COR-L47 (cell line): ENCODE results near the gene DTNBP1.

Source experiments
- DNase-seq: peaks from one replicate; lab custom pipeline; 2025; lab: John Stamatoyannopoulos, UW

Gene DTNBP1

DNA sequence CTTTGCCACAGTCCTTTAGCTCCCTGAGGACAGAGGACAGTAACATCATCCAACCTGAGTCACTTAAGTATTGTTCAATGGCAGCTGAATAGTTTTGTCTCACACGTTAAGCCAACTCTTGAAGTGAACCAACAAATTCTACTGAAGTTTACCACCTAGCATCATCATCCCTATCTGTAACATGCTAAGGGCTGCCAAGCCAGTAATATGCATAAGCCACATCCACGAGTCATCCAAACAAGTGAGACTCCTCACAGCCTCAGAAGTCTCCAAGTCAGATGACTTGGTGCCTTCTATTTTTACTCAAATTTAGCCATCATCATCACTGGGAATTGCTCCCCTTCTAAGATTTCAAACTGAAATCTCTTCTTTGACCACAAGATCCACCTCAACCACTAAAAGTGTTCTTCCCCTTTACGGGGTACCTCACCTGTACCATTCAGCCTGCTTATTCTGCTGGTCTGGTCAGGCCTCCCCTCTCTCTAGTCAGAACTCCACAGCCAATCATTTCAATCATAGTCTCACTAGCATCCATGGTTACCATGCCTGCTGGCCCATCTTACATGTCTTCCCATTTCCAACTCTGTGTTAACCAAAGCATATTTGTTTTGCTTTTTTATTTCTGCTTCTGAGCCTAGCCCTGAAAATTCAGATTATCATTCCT is 73.7 kb downstream of the DTNBP1 start:
- no peak for DNase-seq

DNA sequence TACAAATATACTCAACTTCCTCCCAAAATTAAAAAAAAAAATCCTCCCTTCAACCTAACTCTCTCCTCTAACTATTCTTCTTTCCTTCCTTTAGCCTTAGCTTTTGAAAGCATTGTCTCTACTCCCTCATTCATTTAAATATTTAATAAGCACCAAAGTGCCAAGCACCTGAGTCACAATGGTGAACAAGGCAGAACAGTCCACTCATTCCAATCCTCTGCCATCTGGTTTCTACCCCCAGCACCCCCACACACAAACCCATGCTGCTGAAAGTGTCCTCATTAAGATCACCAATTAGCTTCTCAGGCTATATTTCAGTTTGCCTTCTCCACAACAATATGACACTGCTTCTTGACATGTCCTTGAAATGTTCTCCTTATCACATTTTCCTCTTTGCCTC is 76.3 kb downstream of the DTNBP1 start:
- DNase-seq: no peak

DNA sequence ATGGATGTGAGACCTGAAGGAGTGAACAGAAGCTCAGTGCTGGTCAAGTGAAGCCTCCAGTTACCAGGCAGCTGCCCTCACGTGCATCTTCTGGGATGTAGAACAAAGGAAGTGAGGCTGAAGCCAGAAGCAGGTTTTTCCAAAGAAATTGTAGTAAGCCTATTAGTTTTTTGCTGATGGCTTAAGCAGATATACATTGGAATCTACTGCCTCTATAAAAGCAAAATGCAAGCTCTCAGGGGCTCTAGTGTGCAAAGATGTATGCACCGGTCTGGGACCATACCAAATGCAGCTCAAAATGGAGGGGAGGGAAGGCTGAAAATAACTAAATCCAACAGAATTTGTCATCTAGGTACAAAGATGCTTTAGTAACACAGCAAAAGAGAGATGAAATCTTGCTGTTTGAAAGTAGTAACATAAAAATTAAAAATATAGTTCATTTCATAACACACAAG is 77.0 kb downstream of the DTNBP1 start:
- DNase-seq: no peak

DNA sequence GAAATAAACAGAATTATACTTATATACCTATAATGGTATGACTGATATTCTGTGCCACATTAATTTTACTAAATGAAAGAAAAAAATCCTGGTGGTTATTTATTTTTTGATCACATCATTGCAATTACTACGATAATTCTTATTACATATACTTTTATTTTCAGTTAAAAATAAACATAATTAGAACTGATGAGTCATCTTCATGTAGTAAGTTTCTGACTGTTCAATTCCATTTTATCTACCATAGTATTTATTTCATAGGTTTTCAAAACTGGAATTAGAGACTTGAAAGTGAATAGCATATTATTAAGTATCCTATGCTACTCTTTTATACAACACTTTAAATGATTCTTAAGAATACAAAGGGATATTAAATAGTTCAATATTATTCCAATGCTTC is 80.3 kb downstream of the DTNBP1 start:
- no peak for DNase-seq

DNA sequence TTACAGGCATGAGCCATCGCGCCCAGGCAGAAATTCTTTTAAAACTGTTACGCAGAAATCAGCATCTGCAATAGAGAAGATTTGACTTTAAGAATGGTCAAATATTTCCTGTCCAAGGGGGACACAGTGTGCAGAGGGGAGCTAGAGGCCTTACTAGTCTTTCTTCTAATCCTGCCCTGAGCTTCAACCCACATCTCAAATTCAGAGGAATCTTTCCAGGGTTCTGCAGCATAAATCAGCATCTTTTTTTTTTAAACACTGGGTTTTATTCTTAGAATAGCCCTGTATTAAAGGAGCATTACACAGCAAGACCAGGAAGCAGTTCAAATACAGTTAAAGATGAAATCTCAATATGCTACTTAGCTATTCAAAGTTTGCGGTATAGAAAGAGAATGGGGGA is 81.1 kb downstream of the DTNBP1 start:
- no peak for DNase-seq

DNA sequence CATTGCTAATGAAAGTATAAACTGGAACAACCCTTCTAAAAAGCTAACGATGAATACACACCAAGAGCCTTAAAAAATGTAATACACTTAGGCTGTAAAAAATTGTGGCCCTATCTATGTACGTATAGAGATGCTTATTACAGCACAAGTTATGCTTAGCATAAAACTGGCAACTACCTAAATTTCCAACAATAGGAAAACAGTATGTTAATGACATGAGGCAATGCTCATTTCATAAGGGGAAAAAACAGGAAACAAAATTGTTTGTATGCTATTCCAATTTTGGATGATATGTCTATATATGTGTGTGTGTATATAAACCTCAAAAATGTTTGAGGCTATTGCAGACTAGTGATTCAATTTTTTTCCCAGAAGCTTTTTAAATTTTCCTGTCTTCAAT is 82.5 kb downstream of the DTNBP1 start:
- DNase-seq: no peak

DNA sequence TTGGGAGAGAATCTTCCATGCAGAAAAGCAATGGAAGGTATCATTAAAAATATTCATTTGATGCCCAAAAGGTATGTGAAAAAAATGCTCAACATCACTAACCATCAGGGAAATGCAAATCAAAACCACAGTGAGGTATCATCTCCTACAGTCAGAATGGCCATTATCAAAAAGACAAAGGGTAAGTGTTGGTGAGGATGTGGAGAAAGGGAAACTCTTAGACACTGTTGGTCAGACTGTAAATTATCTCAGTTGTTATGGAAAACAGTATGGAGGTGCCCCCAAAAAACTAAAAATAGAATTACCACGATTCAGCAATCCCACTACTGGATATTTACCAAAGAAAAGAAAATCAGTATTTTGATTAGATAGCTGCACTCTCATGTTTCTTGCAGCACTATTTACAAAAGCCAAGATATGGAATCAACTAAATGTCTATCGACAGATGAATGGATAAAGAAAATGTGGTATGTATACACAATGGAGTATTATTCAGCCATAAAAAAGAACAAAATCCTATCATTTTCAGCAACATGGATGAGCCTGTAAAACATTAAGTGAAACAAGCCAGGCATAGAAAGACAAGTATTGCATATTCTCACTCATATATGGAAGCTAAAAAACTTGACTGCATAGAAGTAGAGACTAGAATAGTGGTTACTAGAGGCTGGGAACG is 84.0 kb downstream of the DTNBP1 start:
- DNase-seq: no peak

DNA sequence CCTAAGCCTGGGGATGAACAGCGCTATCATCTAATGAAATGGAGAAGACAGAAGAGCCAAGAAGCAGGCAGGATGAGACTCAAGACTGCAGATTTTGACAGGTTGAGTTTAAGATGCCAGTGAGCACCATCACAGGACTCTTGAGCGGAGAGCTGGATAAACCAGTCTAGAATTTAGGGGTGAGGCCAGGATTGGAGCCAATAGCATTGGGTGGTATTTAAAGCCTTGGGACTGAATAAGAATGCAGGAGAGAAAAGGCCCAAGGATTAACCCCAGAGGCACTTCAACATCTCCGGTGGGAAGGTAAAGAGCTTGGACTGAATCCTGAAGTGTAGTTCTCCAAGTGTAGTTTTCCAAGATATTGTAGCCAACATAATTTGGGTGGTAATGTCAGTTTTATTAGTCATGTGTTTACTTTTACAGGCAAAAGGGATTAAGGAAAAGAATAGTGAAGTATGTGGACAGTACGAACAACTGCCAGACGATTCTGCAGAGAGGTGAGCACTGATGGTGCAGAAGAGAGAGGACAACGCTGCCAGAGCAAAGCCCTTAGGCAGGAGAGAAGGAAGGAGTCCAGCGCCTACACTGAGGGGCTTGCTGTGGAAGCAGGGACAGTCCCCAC is 85.2 kb downstream of the DTNBP1 start:
- DNase-seq: no peak

DNA sequence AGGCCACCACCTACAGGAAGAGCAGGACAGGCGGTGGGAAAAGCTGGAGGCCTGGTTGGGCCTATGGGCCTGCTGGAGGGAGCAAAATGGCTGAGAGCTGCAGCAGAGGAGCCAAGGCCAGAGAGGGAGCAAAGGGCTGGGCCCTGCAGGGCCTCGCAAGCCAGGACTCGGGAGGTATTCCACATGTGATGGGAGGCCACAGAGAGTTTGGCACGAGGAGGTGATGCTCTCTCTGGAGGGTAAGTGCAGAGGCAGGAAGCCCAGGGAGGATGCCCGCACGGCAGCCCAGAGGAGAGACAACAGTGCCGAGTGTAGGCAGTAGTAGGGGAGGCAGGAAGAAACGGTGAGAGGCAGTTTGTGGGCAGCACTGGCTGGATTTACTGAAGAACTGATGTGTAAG is 85.7 kb downstream of the DTNBP1 start:
- DNase-seq: no peak

DNA sequence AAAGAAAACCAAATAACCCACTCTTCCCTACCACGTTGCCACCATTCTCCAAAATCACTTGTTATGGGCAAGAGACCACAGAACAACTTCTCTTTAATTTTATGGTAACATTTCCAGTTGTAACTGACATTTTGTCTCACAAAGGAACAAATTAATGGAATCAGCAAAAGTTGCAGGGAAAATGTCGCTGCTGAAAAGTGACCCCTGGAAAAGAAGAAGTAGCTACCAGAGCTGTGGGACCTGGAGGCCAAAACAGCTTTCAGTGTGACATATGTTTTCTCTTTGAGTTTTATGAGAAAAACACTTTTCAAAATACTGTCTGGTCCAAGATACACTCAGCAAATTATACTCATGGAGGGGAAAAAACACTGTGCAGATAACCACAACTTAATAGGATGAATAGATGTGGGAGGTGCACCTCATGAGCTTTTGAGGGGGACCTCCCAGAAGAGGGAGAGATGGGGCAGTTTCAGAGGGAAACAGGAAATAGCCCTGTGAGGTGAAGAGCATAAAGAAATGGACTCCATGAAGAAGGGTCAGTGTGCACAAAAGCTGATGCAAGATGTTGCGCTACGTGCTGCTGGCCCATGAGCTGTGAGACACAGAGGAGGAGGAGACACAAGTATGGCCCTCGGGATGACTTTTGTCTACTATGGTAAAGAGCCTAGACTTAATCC is 87.3 kb downstream of the DTNBP1 start:
- no peak for DNase-seq

DNA sequence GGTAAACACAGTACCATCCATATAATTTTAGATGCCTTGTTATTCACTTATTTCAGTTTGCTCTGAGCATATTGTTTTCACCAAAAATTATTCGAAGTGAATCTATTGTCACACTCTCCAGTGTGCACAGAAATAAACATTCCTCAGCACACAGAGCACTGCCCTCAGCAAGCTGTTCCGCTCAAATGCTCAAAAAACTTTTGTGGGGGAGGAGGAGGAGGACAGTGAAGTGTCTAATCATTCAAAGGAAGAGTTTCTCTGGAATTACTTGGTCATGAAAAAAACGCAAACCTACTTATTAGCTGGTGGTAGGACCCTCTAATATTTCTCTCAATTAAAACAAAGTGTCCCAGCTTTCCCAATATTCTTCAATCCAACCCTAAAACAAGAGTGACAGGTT is 88.3 kb downstream of the DTNBP1 start:
- DNase-seq: no peak

DNA sequence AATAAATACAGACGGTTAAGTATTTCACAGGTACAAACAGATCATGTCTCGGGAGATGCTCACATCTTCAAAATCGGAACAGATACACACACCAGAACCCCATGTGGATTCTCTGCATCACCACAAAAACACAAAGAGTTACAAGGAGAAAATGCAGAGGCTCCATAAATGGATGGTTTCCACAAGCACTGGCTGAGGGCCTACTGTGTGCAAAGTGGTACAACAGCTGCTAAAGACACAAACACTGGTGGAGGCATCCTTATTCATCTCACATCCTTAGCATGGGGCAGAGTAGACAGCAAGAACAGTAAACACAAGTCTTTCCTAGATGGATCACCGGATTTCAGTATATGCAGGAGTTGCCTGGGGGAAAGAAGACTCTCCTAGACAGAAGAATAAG is 88.8 kb downstream of the DTNBP1 start:
- no peak for DNase-seq

DNA sequence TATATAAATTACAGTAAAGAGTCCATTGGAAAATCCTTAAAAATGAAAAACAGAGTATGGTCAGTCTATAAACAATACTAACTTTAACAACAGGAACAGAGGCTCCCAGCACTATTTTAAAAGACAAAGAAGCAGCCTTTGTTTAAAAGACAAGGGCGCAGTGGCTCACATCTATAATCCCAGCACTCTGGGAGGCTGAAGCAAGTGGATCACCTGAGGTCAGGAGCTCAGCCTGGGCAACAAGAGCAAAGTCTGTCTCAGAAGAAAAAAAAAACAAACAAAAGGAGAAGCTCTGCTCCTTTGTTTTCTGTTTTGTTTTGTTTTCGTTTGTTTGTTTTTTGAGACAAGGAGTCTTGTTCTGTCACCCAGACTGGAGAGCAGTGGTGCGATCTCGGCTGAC is 89.4 kb downstream of the DTNBP1 start:
- DNase-seq: no peak

DNA sequence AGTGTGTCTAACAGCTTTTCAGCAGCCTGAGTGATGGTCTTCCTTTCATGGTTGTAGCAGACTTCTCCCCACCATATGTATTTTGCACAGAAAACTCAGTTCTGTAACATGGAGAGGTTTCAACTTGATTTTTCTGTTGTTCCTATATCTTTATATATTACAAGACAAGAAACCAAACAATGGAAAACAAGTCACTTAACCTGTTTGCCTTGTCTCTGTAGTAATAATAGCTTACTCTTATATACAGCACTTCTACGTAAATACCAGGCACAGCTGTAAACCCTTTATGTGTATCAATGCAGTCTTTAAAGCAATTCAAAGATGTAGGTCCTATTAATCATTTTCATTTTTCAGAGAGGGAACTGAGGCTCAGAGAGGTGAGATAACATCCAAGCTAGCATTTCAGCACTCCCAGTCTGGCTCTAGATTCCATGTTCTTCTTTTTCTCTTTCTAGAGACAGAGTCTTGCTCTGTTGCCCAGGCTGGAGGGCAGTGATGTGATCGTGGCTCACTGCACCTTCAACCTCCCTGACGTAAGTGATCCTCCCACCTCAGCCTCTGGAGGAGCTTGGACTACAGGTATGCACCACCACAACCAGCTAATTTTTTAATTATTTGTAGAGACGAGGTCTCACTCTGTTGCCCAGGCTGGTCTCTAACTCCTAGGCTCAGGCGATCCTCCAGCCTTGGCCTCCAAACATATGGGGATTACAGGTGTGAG is 90.4 kb downstream of the DTNBP1 start:
- no peak for DNase-seq

DNA sequence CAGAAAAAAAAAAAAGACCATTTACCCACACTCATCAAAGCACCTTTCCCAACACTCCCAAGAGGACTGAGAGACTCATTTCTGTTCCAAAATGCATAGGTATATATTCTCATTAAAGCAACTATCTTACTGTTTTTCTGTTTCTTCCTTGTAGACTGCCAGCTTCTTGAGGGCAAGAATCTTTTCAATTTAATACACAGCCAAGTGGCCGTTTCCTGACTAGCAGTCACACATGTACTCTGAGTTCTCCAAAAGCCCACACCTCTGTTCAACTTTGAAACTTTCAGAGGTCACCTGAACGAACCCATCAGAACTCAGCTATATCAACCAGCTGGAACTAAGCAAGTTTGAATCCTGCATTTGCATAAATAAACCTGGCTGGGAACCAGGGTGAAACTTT is 92.7 kb downstream of the DTNBP1 start:
- no peak for DNase-seq

DNA sequence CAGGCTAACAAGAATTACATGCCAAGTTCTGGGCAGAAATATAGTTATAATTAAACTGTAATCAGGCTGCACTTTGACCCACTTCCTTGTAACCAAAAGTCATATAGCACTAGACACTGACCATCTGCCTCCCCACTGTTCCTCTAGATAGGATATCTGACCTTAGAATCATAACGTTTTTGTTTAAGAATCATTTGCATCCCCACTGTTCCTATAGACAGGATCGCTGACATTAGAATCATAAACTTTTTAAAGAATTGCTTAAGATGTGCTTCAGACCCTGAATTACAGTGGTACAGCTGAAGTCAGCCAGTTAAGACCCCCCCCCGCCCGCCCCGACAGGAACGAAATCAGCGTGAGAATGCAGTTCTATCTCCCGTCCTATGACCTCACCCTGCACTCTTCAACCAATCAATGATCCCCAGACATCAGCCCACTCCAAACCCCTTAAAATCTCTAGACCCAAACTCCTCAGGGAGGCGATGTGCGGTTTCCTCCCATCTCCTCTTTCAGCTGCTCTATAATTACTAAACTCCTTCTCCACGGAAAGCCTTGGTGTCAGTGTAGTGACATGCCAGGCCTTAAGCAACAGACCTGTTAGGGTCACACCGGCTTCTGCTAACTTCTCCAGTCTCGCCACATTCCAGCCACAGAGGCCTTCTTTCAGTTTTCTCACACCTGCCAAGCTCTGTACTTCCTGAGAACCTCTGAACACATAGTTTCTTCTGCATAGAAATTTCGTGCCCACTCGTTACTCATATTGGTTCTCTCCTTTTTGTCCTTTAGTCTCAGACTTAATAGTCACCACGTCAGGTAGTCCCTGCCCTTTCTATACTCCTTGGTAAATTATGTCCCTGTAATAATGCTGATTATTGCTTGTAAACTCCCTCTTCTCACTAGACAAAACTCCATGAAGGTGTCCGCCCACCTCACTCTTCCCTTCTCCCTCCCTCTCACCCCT is 93.5 kb downstream of the DTNBP1 start:
- DNase-seq: no peak

DNA sequence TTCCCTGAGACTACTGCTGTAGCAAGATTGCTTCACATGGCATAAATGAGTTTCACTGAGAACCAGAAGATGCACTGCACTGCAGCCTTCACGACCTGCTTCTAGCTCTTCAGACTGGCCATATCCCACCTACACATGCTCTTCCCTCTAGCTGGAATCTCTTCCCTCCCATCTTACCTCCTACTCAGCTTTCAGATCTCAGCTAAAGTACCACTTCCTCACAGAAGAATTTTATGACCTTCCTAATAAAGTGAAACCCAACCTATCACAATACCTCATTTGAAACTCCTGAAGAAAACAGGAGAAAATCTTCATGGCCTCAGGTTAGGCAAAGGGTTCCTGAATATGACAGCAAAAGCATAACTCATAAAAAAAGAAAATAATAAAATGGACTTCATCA is 99.9 kb downstream of the DTNBP1 start:
- DNase-seq: no peak

DNA sequence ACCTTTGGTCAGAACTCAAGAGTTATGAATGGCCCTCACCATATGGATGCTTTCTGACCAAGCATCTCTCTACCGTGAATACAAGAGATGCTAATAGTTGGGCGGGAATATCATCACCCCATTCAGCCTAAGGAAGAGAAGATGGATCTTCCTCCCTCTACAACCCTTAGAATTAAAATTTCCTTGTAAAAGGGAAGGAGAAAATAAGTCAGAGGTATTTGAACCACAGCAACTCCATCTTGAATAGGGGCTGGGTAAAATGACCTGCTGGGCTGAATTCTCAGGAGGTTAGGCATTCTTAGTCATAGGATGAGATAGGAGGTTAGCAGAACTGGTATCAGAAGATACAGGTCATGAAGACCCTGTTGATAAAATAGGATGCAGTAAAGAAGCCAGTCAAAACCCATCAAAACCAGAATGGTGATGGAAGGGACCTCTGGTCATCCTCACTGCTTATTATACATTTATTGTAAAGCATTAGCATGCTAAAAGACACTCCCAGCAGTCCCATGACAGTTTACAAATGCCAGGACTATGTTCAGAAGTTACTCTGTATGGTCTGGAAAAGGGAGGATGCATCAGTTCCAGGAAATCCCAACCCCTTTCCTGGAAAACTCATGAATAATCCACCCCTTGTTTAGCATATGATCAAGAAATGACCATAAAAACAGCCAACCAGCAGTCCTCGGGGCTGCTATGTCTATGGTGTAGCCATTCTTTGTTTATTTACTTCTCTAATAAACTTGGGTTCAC is 101.2 kb downstream of the DTNBP1 start:
- no peak for DNase-seq

DNA sequence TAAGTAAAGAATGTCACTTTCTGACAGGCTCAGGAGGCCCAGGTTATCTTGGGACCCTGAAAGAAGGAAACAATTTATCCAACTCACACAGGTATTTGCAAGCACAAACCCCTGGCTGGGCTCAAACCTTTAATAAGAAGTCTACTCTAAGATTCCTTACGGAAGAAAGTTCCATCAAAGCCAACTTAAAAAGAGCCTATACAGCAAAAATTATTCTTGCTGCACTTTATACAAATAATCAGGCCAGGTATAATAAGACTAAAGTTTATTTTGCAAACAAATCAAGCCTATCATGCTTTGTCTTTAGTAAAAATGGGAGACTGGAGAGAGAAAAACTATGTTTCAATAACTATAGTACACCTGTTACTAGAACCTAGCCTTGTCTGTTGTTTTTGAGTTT is 102.1 kb downstream of the DTNBP1 start:
- no peak for DNase-seq

DNA sequence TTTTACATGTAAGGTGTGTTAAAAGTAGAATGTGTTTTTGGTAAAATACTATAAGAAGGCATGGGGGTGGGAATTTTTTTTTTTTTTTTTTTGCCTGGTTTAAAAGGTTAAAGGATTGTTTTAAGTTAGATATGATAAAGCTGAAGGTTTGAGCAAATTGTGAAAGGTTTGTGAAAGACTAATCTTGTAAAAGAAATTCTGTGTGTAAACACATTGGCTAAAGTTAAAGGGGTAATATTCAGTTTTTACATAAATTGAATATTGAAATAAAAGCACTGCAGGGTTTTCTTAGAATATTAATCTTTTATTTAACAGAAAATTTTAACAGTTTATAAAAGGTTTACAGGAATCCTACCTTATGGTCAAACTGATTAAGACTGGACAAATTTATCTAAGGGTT is 105.7 kb downstream of the DTNBP1 start:
- DNase-seq: no peak
